ENCODE results near the gene TSG101. TPM values are rescaled to one million over a fixed set of nuclear protein-coding genes. Genes with fewer than 3 reads are reported as not detected.

TSG101 gene
- total RNA-seq, 2 donors from 2014 or later: 24.8 to 36.5 TPM

GRCh38 chr11:18523084-18523483 lies 3.7 kb downstream of the TSG101 start:
- peaks cover 62% of the 10 kb centered on the region for H3K36me3 Mint-ChIP-seq (ENCODE audit: low read depth)
- no peaks in the 10 kb centered on the region for H3K9me3 Mint-ChIP-seq
- ATAC-seq (replicated peaks): no peak
- H3K27me3 Mint-ChIP-seq: no peaks in the 10 kb centered on the region
- H3K4me3 Mint-ChIP-seq: no peak overlapping the region
- H3K4me1 Mint-ChIP-seq: peaks cover 7% of the 10 kb centered on the region
- H3K27ac Mint-ChIP-seq: no peak overlapping the region

GRCh38 chr11:18522388-18522787 lies 4.4 kb downstream of the TSG101 start:
- no peak for ATAC-seq (replicated peaks)
- no peak overlapping the region for H3K4me3 Mint-ChIP-seq
- no peaks in the 10 kb centered on the region for H3K9me3 Mint-ChIP-seq
- no peaks in the 10 kb centered on the region for H3K27me3 Mint-ChIP-seq
- peaks cover 68% of the 10 kb centered on the region for H3K36me3 Mint-ChIP-seq (ENCODE audit: low read depth)
- H3K4me1 Mint-ChIP-seq: peaks cover 7% of the 10 kb centered on the region
- H3K27ac Mint-ChIP-seq: peak overlapping the region; percentile 8

- Mint-ChIP-seq H3K36me3 (ENCODE audit: low read depth) (peaks cover 57% of the 10 kb centered on the region), H3K27me3 (no peaks in the 10 kb centered on the region), H3K27ac (no peak overlapping the region), H3K4me1 (peaks cover 7% of the 10 kb centered on the region), H3K4me3 (no peak overlapping the region), H3K9me3 (no peaks in the 10 kb centered on the region)
- ATAC-seq (replicated peaks): no peak
Measured at GRCh38 chr11:18521122-18521521, 5.6 kb downstream of the TSG101 start.

- H3K4me3 Mint-ChIP-seq: no peak overlapping the region
- no peaks in the 10 kb centered on the region for H3K9me3 Mint-ChIP-seq
Measured at GRCh38 chr11:18502352-18502751, 24.4 kb downstream of the TSG101 start.

GRCh38 chr11:18501629-18502028 lies 25.1 kb downstream of the TSG101 start:
- no peaks in the 10 kb centered on the region for H3K27me3 Mint-ChIP-seq
- peaks cover 98% of the 10 kb centered on the region for H3K36me3 Mint-ChIP-seq (ENCODE audit: low read depth)
- no peak overlapping the region for H3K4me3 Mint-ChIP-seq
- H3K9me3 Mint-ChIP-seq: no peaks in the 10 kb centered on the region
- no peak overlapping the region for H3K27ac Mint-ChIP-seq
- no peak for ATAC-seq (replicated peaks)
- no peaks in the 10 kb centered on the region for H3K4me1 Mint-ChIP-seq

More at GRCh38 chr11:18502352-18502751, 24.4 kb downstream of the TSG101 start:
- Mint-ChIP-seq H3K4me1 (no peaks in the 10 kb centered on the region), H3K36me3 (ENCODE audit: low read depth) (peaks cover 98% of the 10 kb centered on the region), H3K27ac (no peak overlapping the region), H3K27me3 (no peaks in the 10 kb centered on the region)
- ATAC-seq (replicated peaks): no peak

- Mint-ChIP-seq H3K4me3 (no peak overlapping the region), H3K9me3 (no peaks in the 10 kb centered on the region), H3K27me3 (no peaks in the 10 kb centered on the region), H3K27ac (peak overlapping the region; percentile 1), H3K36me3 (ENCODE audit: low read depth) (peaks cover 96% of the 10 kb centered on the region), H3K4me1 (no peaks in the 10 kb centered on the region)
- ATAC-seq (replicated peaks): no peak
Measured at GRCh38 chr11:18498039-18498438, 28.7 kb downstream of the TSG101 start.

GRCh38 chr11:18495703-18496102 lies 31.0 kb downstream of the TSG101 start:
- H3K4me3 Mint-ChIP-seq: no peak overlapping the region
- no peaks in the 10 kb centered on the region for H3K4me1 Mint-ChIP-seq
- H3K36me3 Mint-ChIP-seq (ENCODE audit: low read depth): peaks cover 91% of the 10 kb centered on the region
- H3K9me3 Mint-ChIP-seq: no peaks in the 10 kb centered on the region
- no peak overlapping the region for H3K27ac Mint-ChIP-seq
- no peaks in the 10 kb centered on the region for H3K27me3 Mint-ChIP-seq
- no peak for ATAC-seq (replicated peaks)

GRCh38 chr11:18495271-18495670 lies 31.5 kb downstream of the TSG101 start:
- no peaks in the 10 kb centered on the region for H3K4me1 Mint-ChIP-seq
- no peak overlapping the region for H3K27ac Mint-ChIP-seq
- H3K4me3 Mint-ChIP-seq: no peak overlapping the region
- no peaks in the 10 kb centered on the region for H3K9me3 Mint-ChIP-seq
- H3K36me3 Mint-ChIP-seq (ENCODE audit: low read depth): peaks cover 91% of the 10 kb centered on the region
- no peaks in the 10 kb centered on the region for H3K27me3 Mint-ChIP-seq
- ATAC-seq (replicated peaks): no peak

- Mint-ChIP-seq H3K36me3 (ENCODE audit: low read depth) (peaks cover 93% of the 10 kb centered on the region), H3K9me3 (no peaks in the 10 kb centered on the region), H3K4me3 (no peak overlapping the region), H3K4me1 (no peaks in the 10 kb centered on the region), H3K27me3 (no peaks in the 10 kb centered on the region), H3K27ac (peak overlapping the region; percentile 35)
- ATAC-seq (replicated peaks): no peak
Measured at GRCh38 chr11:18493310-18493709, 33.4 kb downstream of the TSG101 start.

GRCh38 chr11:18492888-18493287 lies 33.9 kb downstream of the TSG101 start:
- Mint-ChIP-seq H3K4me3 (no peak overlapping the region), H3K27me3 (no peaks in the 10 kb centered on the region), H3K27ac (no peak overlapping the region), H3K4me1 (no peaks in the 10 kb centered on the region), H3K9me3 (no peaks in the 10 kb centered on the region), H3K36me3 (ENCODE audit: low read depth) (peaks cover 93% of the 10 kb centered on the region)
- no peak for ATAC-seq (replicated peaks)

GRCh38 chr11:18491924-18492323 lies 34.8 kb downstream of the TSG101 start:
- Mint-ChIP-seq H3K36me3 (ENCODE audit: low read depth) (peaks cover 91% of the 10 kb centered on the region), H3K27ac (no peak overlapping the region), H3K27me3 (no peaks in the 10 kb centered on the region), H3K4me3 (no peak overlapping the region), H3K9me3 (no peaks in the 10 kb centered on the region), H3K4me1 (no peaks in the 10 kb centered on the region)
- no peak for ATAC-seq (replicated peaks)

- H3K4me3 Mint-ChIP-seq: no peak overlapping the region
- H3K4me1 Mint-ChIP-seq: no peaks in the 10 kb centered on the region
- no peak for ATAC-seq (replicated peaks)
- peaks cover 86% of the 10 kb centered on the region for H3K36me3 Mint-ChIP-seq (ENCODE audit: low read depth)
- H3K27ac Mint-ChIP-seq: peak overlapping the region; percentile 30
- no peaks in the 10 kb centered on the region for H3K27me3 Mint-ChIP-seq
- no peaks in the 10 kb centered on the region for H3K9me3 Mint-ChIP-seq
Measured at GRCh38 chr11:18490736-18491485, 35.8 kb downstream of the TSG101 start.

GRCh38 chr11:18490319-18490718 lies 36.4 kb downstream of the TSG101 start:
- no peaks in the 10 kb centered on the region for H3K27me3 Mint-ChIP-seq
- H3K4me1 Mint-ChIP-seq: no peaks in the 10 kb centered on the region
- H3K27ac Mint-ChIP-seq: peak overlapping the region; percentile 30
- H3K4me3 Mint-ChIP-seq: no peak overlapping the region
- no peak for ATAC-seq (replicated peaks)
- peaks cover 82% of the 10 kb centered on the region for H3K36me3 Mint-ChIP-seq (ENCODE audit: low read depth)
- H3K9me3 Mint-ChIP-seq: no peaks in the 10 kb centered on the region

GRCh38 chr11:18485913-18486528 lies 40.7 kb downstream of the TSG101 start:
- Mint-ChIP-seq H3K27me3 (no peaks in the 10 kb centered on the region), H3K4me1 (no peaks in the 10 kb centered on the region), H3K4me3 (no peak overlapping the region), H3K36me3 (ENCODE audit: low read depth) (peaks cover 89% of the 10 kb centered on the region), H3K27ac (peak overlapping the region; percentile 22), H3K9me3 (no peaks in the 10 kb centered on the region)
- ATAC-seq (replicated peaks): peak; percentile 91

- Mint-ChIP-seq H3K4me1 (no peaks in the 10 kb centered on the region), H3K36me3 (ENCODE audit: low read depth) (peaks cover 93% of the 10 kb centered on the region), H3K27ac (no peak overlapping the region), H3K4me3 (no peak overlapping the region), H3K9me3 (no peaks in the 10 kb centered on the region), H3K27me3 (no peaks in the 10 kb centered on the region)
- no peak for ATAC-seq (replicated peaks)
Measured at GRCh38 chr11:18479063-18479462, 47.7 kb downstream of the TSG101 start.

Measured in activated T-helper 17 cell treated with anti-CD3 and anti-CD28 coated beads, Interleukin-2, amount 50 U/mL, for 72 hours (primary cell).